IMR-90 (cell line): Measurements from ENCODE around the gene GPRC5B. TPM values are rescaled to one million over a fixed set of nuclear protein-coding genes. Genes with fewer than 3 reads are reported as not detected.

ENCODE experiments used
- ATAC-seq: fragments of 200-7000 bp; cut with Tn5 transposase; 2 replicates; pipeline ENCODE4 v1.9.1; 2020; ENCODE audit warnings: low read depth, mild to moderate bottlenecking, moderate library complexity
- BruUV-seq: library from RNA; stranded (reverse); fragments of 400-500 nt; replicated peaks from 2 replicates; lab custom pipeline; 2021; lab: Mats Ljungman, UMichigan
- CTCF ChIA-PET: fragments of 300-600 bp; formaldehyde crosslinking; extraction: SDS; loops from one replicate; lab custom pipeline; 2021; ENCODE audit warnings: antibody characterized with exemption; lab: Yijun Ruan, JAX
- POLR2A ChIA-PET: fragments of 300-600 bp; sonication (Branson Sonifier 250); formaldehyde crosslinking; loops from one replicate; lab custom pipeline; 2022; ENCODE audit warnings: antibody characterized with exemption; ENCODE audit not compliant: unreplicated experiment; lab: Charles Lee
- DNase-seq: peaks from one replicate; pipeline ENCODE4 v3.0.0; 2013
- H2AFZ ChIP-seq: replicated peaks from 2 replicates; pipeline ENCODE3; 2013; ENCODE audit warnings: low read length, mild to moderate bottlenecking; ENCODE audit not compliant: poor library complexity
- H2AK5ac ChIP-seq: 2 replicates; pipeline ENCODE4 v1.6.1; 2013; ENCODE audit warnings: low read depth, low read length, inconsistent platforms
- H2AK9ac ChIP-seq: replicated peaks from 2 replicates; pipeline ENCODE3; 2013; ENCODE audit warnings: mild to moderate bottlenecking, low read depth, low read length, moderate library complexity; ENCODE audit not compliant: poor library complexity
- H2BK120ac ChIP-seq: 2 replicates; pipeline ENCODE4 v1.6.1; 2013; ENCODE audit warnings: low read depth, low read length, inconsistent platforms
- H2BK15ac ChIP-seq: 3 replicates; pipeline ENCODE4 v1.6.1; 2013; ENCODE audit warnings: low read depth, low read length, inconsistent platforms
- H2BK20ac ChIP-seq: 2 replicates; pipeline ENCODE4 v1.6.1; 2013; ENCODE audit warnings: low read depth, mild to moderate bottlenecking, inconsistent platforms, low read length, moderate library complexity
- H2BK5ac ChIP-seq: 2 replicates; pipeline ENCODE4 v1.6.1; 2013; ENCODE audit warnings: mild to moderate bottlenecking, low read depth, low read length, inconsistent platforms; ENCODE audit not compliant: poor library complexity, severe bottlenecking
- H3K14ac ChIP-seq: replicated peaks from 2 replicates; pipeline ENCODE4 v1.6.1; 2013; ENCODE audit warnings: low read depth, low read length, inconsistent platforms
- H3K18ac ChIP-seq: 2 replicates; pipeline ENCODE4 v1.6.1; 2013; ENCODE audit warnings: low read depth, low read length, control low read depth
- H3K23ac ChIP-seq: 2 replicates; pipeline ENCODE4 v1.6.1; 2013; ENCODE audit warnings: low read depth, low read length, inconsistent platforms
- H3K27ac ChIP-seq: 2 replicates; pipeline ENCODE4 v1.5.1; 2013; ENCODE audit warnings: mild to moderate bottlenecking, control low read depth, low read length; ENCODE audit not compliant: insufficient read depth
- H3K27me3 ChIP-seq: 2 replicates; pipeline ENCODE4 v1.6.1; 2013; ENCODE audit warnings: low read length; ENCODE audit not compliant: control insufficient read depth, insufficient read depth
- H3K36me3 ChIP-seq: 2 replicates; pipeline ENCODE4 v1.6.1; 2013; ENCODE audit warnings: low read length, mixed read lengths; ENCODE audit not compliant: control insufficient read depth, insufficient read depth
- H3K4ac ChIP-seq: 2 replicates; pipeline ENCODE4 v1.6.1; 2013; ENCODE audit warnings: low read depth, low read length, inconsistent platforms
- H3K4me1 ChIP-seq: 2 replicates; pipeline ENCODE4 v1.6.1; 2013; ENCODE audit warnings: low read length, mixed read lengths; ENCODE audit not compliant: control insufficient read depth, insufficient read depth
- H3K4me2 ChIP-seq: 2 replicates; pipeline ENCODE4 v1.6.1; 2013; ENCODE audit warnings: low read depth, mild to moderate bottlenecking, control low read depth, low read length, moderate library complexity
- H3K4me3 ChIP-seq: 2 replicates; pipeline ENCODE4 v1.5.1; 2013; ENCODE audit warnings: low read depth, mild to moderate bottlenecking, control low read depth, low read length, moderate library complexity; ENCODE audit not compliant: insufficient read depth
- H3K56ac ChIP-seq: 2 replicates; pipeline ENCODE4 v1.6.1; 2013; ENCODE audit warnings: low read length, inconsistent platforms; ENCODE audit not compliant: insufficient read depth; ENCODE audit errors: extremely low read depth
- H3K79me1 ChIP-seq, 2 experiments: 2 replicates each; pipeline ENCODE4 v1.6.1; 2013; ENCODE audit warnings: low read length in 2 of 2, inconsistent platforms in 1 of 2, low read depth in 1 of 2
- H3K9ac ChIP-seq: 2 replicates; pipeline ENCODE4 v1.6.1; 2013; ENCODE audit warnings: low read depth, low read length, control low read depth
- H3K9me1 ChIP-seq: 2 replicates; pipeline ENCODE4 v1.6.1; 2013; ENCODE audit warnings: low read length, inconsistent platforms; ENCODE audit not compliant: insufficient read depth
- H3K9me3 ChIP-seq: 2 replicates; pipeline ENCODE4 v1.6.1; 2013; ENCODE audit warnings: low read length; ENCODE audit not compliant: control insufficient read depth, insufficient read depth
- H4K20me1 ChIP-seq: 2 replicates; pipeline ENCODE4 v1.6.1; 2013; ENCODE audit warnings: low read length, inconsistent platforms; ENCODE audit not compliant: insufficient read depth
- H4K5ac ChIP-seq: 2 replicates; pipeline ENCODE4 v1.6.1; 2013; ENCODE audit warnings: mild to moderate bottlenecking, low read depth, low read length, control low read depth
- H4K8ac ChIP-seq, 2 experiments: 2 replicates each; pipeline ENCODE4 v1.6.1; 2013; ENCODE audit warnings: low read depth in 2 of 2, low read length in 2 of 2, control low read depth in 1 of 2, inconsistent platforms in 1 of 2
- H4K91ac ChIP-seq: 2 replicates; pipeline ENCODE4 v1.6.1; 2013; ENCODE audit warnings: low read depth, low read length, inconsistent platforms; ENCODE audit not compliant: insufficient read depth
- CEBPB ChIP-seq: IDR thresholded peaks from 2 replicates; pipeline ENCODE4 v1.6.1; 2012; ENCODE audit warnings: low read depth, low read length, improper control_type of control experiment
- CTCF ChIP-seq: conservative IDR thresholded peaks from 2 replicates; pipeline ENCODE4 v1.5.1; 2012; ENCODE audit warnings: mild to moderate bottlenecking, low read depth, low read length, improper control_type of control experiment
- ELK1 ChIP-seq: fragments of 150-350 bp; IDR thresholded peaks from 2 replicates; pipeline ENCODE4 v1.6.1; 2016; ENCODE audit warnings: low read depth, mild to moderate bottlenecking, low read length, moderate library complexity, borderline replicate concordance
- MAZ ChIP-seq: IDR thresholded peaks from 2 replicates; pipeline ENCODE4 v1.6.1; 2012; ENCODE audit warnings: low read depth, mild to moderate bottlenecking, low read length, improper control_type of control experiment, moderate library complexity, borderline replicate concordance
- MXI1 ChIP-seq: IDR thresholded peaks from 2 replicates; pipeline ENCODE4 v1.6.1; 2012; ENCODE audit warnings: low read depth, mild to moderate bottlenecking, low read length, moderate library complexity, borderline replicate concordance
- WGBS, 2 experiments: methylation state at CpG; one replicate each; pipeline versions ENCODE4 v1.1.5 to v1.1.7; 2013; ENCODE audit warnings: missing lambda C conversion rate in 2 of 2; ENCODE audit not compliant: insufficient read length in 1 of 2; ENCODE audit errors: extremely low coverage in 2 of 2; 5-methylcytosine and 5-hydroxymethylcytosine counted together
- dilution Hi-C: fragments of 300-500 bp; cut with HindIII; formaldehyde crosslinking; loops from one replicate; pipeline ENCODE4 v1.14.3; 2018; ENCODE audit warnings: low sequenced_read_pairs; ENCODE audit not compliant: unreplicated experiment
- in situ Hi-C: fragments of 300-500 bp; cut with MboI; formaldehyde crosslinking; loops from 3 replicates; pipeline ENCODE4 v1.14.3; 2019; ENCODE audit warnings: low sequenced_read_pairs, inconsistent platforms, mixed read lengths
- intact Hi-C: fragments of 100-400 bp; cut with micrococcal nuclease; formaldehyde crosslinking; loops from 2 replicates; pipeline ENCODE4 v1.10.0; 2022
- polyA plus RNA-seq, 3 experiments: library from polyadenylated mRNA; depleted of rRNA; stranded (reverse); fragments of >200 nt; gene quantifications; 2 replicates each; pipeline ENCODE4 v1.2.3, GENCODE V29; 2012; ENCODE audit warnings: low replicate concordance in 1 of 3
- total RNA-seq: library from RNA; depleted of rRNA; stranded (reverse); fragments of >200 nt; gene quantifications from 2 replicates; pipeline ENCODE4 v1.2.3, GENCODE V29; 2012

GPRC5B gene
- total and polyA plus RNA-seq, 2 of the 4 experiments (the other 2 are of a cell fraction), result 2.5 to 8.5 TPM

GRCh38 chr16:19833176-19833575 lies 51.5 kb downstream of the GPRC5B start:
- dilution Hi-C loops, result no loop called here
- Histone ChIP-seq H2AFZ (no peak overlapping the region), H3K4me3 (no peak overlapping the region), H3K4ac (no peak overlapping the region), H3K9me3 (no peaks in the 10 kb centered on the region), H2BK120ac (no peak overlapping the region), H3K9me1 (peaks cover 5% of the 10 kb centered on the region; the same call in 1 of the 2 replicates), H4K91ac (no peak overlapping the region), H3K18ac (no peak overlapping the region), H3K79me1 (no peaks in the 10 kb centered on the region), H3K9ac (no peak overlapping the region), H2BK5ac (no peak overlapping the region), H3K56ac (no peak overlapping the region), H4K5ac (no peak overlapping the region), H2AK5ac (no peak overlapping the region), H2AK9ac (no peak overlapping the region), H3K4me2 (no peak overlapping the region), H2BK20ac (no peak overlapping the region), H3K23ac (no peak overlapping the region), H3K4me1 (peaks cover 4% of the 10 kb centered on the region), H2BK15ac (no peak overlapping the region), H4K8ac (no peak overlapping the region), H3K27me3 (no peaks in the 10 kb centered on the region), H3K14ac (no peak overlapping the region), H3K27ac (no peak overlapping the region), H4K20me1 (no peaks in the 10 kb centered on the region), H3K36me3 (no peaks in the 10 kb centered on the region)
- in situ Hi-C loops, result no loop called here
- DNase-seq, result no peak
- ChIA-PET CTCF (no interaction called here), POLR2A (no interaction called here)
- no CpG with 5 or more reads among the region's 3 CpGs for WGBS, 2 experiments
- ATAC-seq, result no peak
- intact Hi-C loops, result no loop called here
- BruUV-seq, result no TSS peak
- TF ChIP-seq ELK1 (no peak), MAZ (no peak), CTCF (no peak), CEBPB (no peak), MXI1 (no peak)
